ENCODE data around the gene C14orf93. TPM values are rescaled to one million over a fixed set of nuclear protein-coding genes. Genes with fewer than 3 reads are reported as not detected.

The C14orf93 gene
- polyA plus RNA-seq, 3 donors, result 2.5 to 17.6 (median 3.7) TPM

DNA sequence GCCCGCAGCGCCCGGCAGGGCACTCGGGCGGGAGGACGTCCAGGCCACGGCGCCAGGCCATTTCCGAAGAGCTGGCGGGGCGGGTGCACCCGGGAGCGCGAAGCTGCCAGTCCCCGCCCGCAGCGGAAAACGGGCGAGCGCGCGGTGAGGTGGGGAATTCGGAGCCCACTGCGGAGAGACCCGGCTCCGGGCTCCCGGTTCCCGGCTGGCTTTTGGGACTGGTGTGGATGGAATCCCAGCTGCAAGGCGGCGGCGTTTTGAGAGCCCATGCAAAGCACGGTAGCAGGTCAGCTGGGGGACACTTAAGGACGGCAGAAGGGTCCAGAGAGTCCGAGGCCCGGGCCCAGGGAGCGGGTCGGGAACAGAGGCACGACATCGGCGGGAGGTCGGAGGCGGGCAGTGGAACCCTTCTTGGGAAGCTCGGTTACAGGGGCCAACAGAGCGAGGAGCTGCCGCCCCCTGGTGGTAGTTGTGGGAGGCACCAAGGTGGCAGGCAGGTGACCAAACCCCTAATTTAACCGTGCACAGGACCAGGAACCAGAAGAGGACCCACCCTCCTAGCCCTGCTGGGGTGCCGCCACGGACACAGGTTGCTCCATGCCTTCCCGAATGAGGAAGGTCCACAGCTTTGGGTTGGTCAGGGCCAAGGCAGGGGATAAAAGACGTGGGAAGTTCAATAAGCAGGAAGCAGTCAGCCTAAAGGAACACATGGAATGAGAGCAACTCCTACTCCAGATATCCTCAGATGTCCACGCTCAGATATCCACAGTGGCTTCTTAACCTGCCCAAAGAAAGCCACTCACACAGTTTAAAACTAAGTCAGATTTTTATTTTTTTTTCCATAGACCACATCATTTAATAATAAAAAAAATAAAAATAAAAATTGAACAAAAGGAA lies 48.1 kb upstream of the C14orf93 start:
- H3K27ac ChIP-seq (ENCODE audit: low read depth in 1 of 2, low read length in 2 of 2), result no peak overlapping the region
- TF ChIP-seq, protein P1, sequence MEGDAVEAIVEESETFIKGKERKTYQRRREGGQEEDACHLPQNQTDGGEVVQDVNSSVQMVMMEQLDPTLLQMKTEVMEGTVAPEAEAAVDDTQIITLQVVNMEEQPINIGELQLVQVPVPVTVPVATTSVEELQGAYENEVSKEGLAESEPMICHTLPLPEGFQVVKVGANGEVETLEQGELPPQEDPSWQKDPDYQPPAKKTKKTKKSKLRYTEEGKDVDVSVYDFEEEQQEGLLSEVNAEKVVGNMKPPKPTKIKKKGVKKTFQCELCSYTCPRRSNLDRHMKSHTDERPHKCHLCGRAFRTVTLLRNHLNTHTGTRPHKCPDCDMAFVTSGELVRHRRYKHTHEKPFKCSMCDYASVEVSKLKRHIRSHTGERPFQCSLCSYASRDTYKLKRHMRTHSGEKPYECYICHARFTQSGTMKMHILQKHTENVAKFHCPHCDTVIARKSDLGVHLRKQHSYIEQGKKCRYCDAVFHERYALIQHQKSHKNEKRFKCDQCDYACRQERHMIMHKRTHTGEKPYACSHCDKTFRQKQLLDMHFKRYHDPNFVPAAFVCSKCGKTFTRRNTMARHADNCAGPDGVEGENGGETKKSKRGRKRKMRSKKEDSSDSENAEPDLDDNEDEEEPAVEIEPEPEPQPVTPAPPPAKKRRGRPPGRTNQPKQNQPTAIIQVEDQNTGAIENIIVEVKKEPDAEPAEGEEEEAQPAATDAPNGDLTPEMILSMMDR (IDR thresholded peaks at IDR 0.05), result peak; percentile 97
- peak overlapping the region; percentile 100 for H3K4me2 ChIP-seq (replicated peaks; ENCODE audit: extremely low read depth, low read length, poor library complexity, severe bottlenecking)
- peak; percentile 66 to 80 (median 78) for DNase-seq
- H4K20me1 ChIP-seq (ENCODE audit: insufficient read depth, low read length), result peaks cover 29% of the 10 kb centered on the region
- peaks cover 35 to 45% of the 10 kb centered on the region in 2 donors for H3K36me3 ChIP-seq (replicated peaks in 1 of 2; ENCODE audit: control insufficient read depth in 1 of 2, insufficient read depth in 2 of 2, low read length in 2 of 2)
- peak overlapping the region; percentile 90 to 93 for H3K4me3 Mint-ChIP-seq
- H3K4me1 ChIP-seq (ENCODE audit: control insufficient read depth in 1 of 2, insufficient read depth in 2 of 2, low read length in 2 of 2), result peaks cover 20 to 22% of the 10 kb centered on the region in 2 donors
- intact Hi-C loops (cut with micrococcal nuclease), result loop anchor here in 1 of 2 donors (1.0 kb wide), 1 partner anchor 72 kb away; no protein-coding TSS in a partner anchor
- H3K4me1 Mint-ChIP-seq, result peaks cover 20% of the 10 kb centered on the region
- H3K9me3 ChIP-seq (replicated peaks in 1 of 2; ENCODE audit: control insufficient read depth in 1 of 2, insufficient read depth in 1 of 2, low read length in 2 of 2), result no peaks in the 10 kb centered on the region
- peak overlapping the region; percentile 40 for H3K9ac ChIP-seq (ENCODE audit: insufficient read depth, low read length, poor library complexity, severe bottlenecking)
- under 1% methylated on average over 45 of the region's 51 CpGs for WGBS (ENCODE audit: insufficient coverage)
- peaks cover 10 to 14% (median 14%) of the 10 kb centered on the region in 3 donors for H3K27me3 Mint-ChIP-seq (ENCODE audit: low read depth in 3 of 3)
- peaks cover 4 to 10% of the 10 kb centered on the region in 2 donors for H3K27me3 ChIP-seq (ENCODE audit: control insufficient read depth in 2 of 2, insufficient read depth in 2 of 2, low read length in 2 of 2)
- peaks cover 38 to 42% of the 10 kb centered on the region in 2 donors for H3K36me3 Mint-ChIP-seq
- peaks cover 0 to 3% (median 0%) of the 10 kb centered on the region in 7 donors for H3K9me3 Mint-ChIP-seq
- H3K79me2 ChIP-seq (ENCODE audit: insufficient read depth, low read length), result no peaks in the 10 kb centered on the region
- H2AFZ ChIP-seq (ENCODE audit: insufficient read depth, low read depth, low read length, poor library complexity, severe bottlenecking), result peak overlapping the region; percentile 74
- peak overlapping the region in 2 of 7 donors; percentile 11 to 68 for H3K27ac Mint-ChIP-seq
- peak overlapping the region; percentile 41 to 88 (median 67) for H3K4me3 ChIP-seq (replicated peaks in 1 of 3; ENCODE audit: low read depth in 2 of 3, low read length in 3 of 3)

- peak within 1 kb of the TSS; percentile 41 to 88 (median 67) for H3K4me3 ChIP-seq (replicated peaks in 1 of 3; ENCODE audit: low read depth in 2 of 3, low read length in 3 of 3)
- H3K36me3 ChIP-seq (replicated peaks in 1 of 2; ENCODE audit: control insufficient read depth in 1 of 2, insufficient read depth in 2 of 2, low read length in 2 of 2), result peaks cover 27 to 37% of the 10 kb centered on the region in 2 donors
- H3K9me3 Mint-ChIP-seq, result peaks cover 0 to 3% (median 0%) of the 10 kb centered on the region in 7 donors
- no peaks in the 10 kb centered on the region for H3K79me2 ChIP-seq (ENCODE audit: insufficient read depth, low read length)
- WGBS (ENCODE audit: insufficient coverage), result 2% methylated on average over 72 of the region's 73 CpGs
- peaks cover 29 to 34% of the 10 kb centered on the region in 2 donors for H3K36me3 Mint-ChIP-seq
- peaks cover 20 to 22% of the 10 kb centered on the region in 2 donors for H3K4me1 ChIP-seq (ENCODE audit: control insufficient read depth in 1 of 2, insufficient read depth in 2 of 2, low read length in 2 of 2)
- H3K27me3 Mint-ChIP-seq (ENCODE audit: low read depth in 3 of 3), result peaks cover 10 to 16% (median 12%) of the 10 kb centered on the region in 3 donors
- peak within 1 kb of the TSS; percentile 40 for H3K9ac ChIP-seq (ENCODE audit: insufficient read depth, low read length, poor library complexity, severe bottlenecking)
- peak within 1 kb of the TSS in 2 of 7 donors; percentile 11 to 68 for H3K27ac Mint-ChIP-seq
- peaks cover 20% of the 10 kb centered on the region for H3K4me1 Mint-ChIP-seq
- no peaks in the 10 kb centered on the region for H3K9me3 ChIP-seq (replicated peaks in 1 of 2; ENCODE audit: control insufficient read depth in 1 of 2, insufficient read depth in 1 of 2, low read length in 2 of 2)
- H3K27ac ChIP-seq (ENCODE audit: low read depth in 1 of 2, low read length in 2 of 2), result no peak within 1 kb of the TSS
- peak in 2 of 3 donors; percentile 26 to 30 for DNase-seq
- intact Hi-C loops (cut with micrococcal nuclease), result loop anchor here in 1 of 2 donors (1.0 kb wide), 1 partner anchor 71 kb away; no protein-coding TSS in a partner anchor
- peaks cover 21% of the 10 kb centered on the region for H4K20me1 ChIP-seq (ENCODE audit: insufficient read depth, low read length)
- peak within 1 kb of the TSS; percentile 74 for H2AFZ ChIP-seq (ENCODE audit: insufficient read depth, low read depth, low read length, poor library complexity, severe bottlenecking)
- TF ChIP-seq, protein P1 (IDR thresholded peaks at IDR 0.05), result no peak
- H3K4me2 ChIP-seq (replicated peaks; ENCODE audit: extremely low read depth, low read length, poor library complexity, severe bottlenecking), result peak within 1 kb of the TSS; percentile 100
- H3K4me3 Mint-ChIP-seq, result peak within 1 kb of the TSS; percentile 90 to 93
- H3K27me3 ChIP-seq (ENCODE audit: control insufficient read depth in 2 of 2, insufficient read depth in 2 of 2, low read length in 2 of 2), result peaks cover 4 to 10% of the 10 kb centered on the region in 2 donors
These were observed 47.2 kb upstream of the C14orf93 start, which contains the start of gene CDH24 for GRCh38 chr14:23056956-23057756. Gene CDH24 (minus strand): TSS chr14:23057520. CDS start chr14:23055733, 1,787 bp downstream.
